Panc1 (cell line): Measurements from ENCODE around the gene ADCY9. TPM values are rescaled to one million over a fixed set of nuclear protein-coding genes. Genes with fewer than 3 reads are reported as not detected.
A peak's percentile ranks its signal among the peaks of the same experiment; 100 is the strongest.

Experiments
- ATAC-seq: fragments of 200-7000 bp; cut with Tn5 transposase; 2 replicates; pipeline ENCODE4 v1.9.1; 2020; ENCODE audit warnings: mild to moderate bottlenecking, moderate library complexity
- BruUV-seq: library from RNA; stranded (reverse); fragments of 400-500 nt; replicated peaks from 2 replicates; lab custom pipeline; 2021; lab: Mats Ljungman, UMichigan
- CTCF ChIA-PET: fragments of 300-600 bp; sonication (Branson Sonifier 250); formaldehyde crosslinking; loops from one replicate; lab custom pipeline; 2022; ENCODE audit warnings: antibody characterized with exemption; lab: Charles Lee
- POLR2A ChIA-PET: fragments of 300-600 bp; sonication (Branson Sonifier 250); formaldehyde crosslinking; loops from one replicate; lab custom pipeline; 2022; ENCODE audit warnings: antibody characterized with exemption; lab: Charles Lee
- DNase-seq: peaks from one replicate; pipeline ENCODE4 v3.0.0-alpha.2; 2010; ENCODE audit warnings: low read depth, low spot score
- H3K27ac ChIP-seq: 2 replicates; pipeline ENCODE4 v1.5.1; 2011; ENCODE audit warnings: mild to moderate bottlenecking, low read length, inconsistent platforms
- H3K27me3 ChIP-seq: fragments of 200-500 bp; sonication (Bioruptor generic); 2 replicates; pipeline ENCODE4 v1.6.0; 2014; ENCODE audit warnings: low read length, inconsistent platforms; ENCODE audit not compliant: control insufficient read depth, insufficient read depth
- H3K36me3 ChIP-seq: fragments of 200-500 bp; sonication (Bioruptor generic); 2 replicates; pipeline ENCODE4 v1.5.1; 2014; ENCODE audit warnings: inconsistent platforms, mild to moderate bottlenecking, low read length, moderate library complexity; ENCODE audit not compliant: control insufficient read depth, insufficient read depth
- H3K4me1 ChIP-seq: 2 replicates; pipeline ENCODE4 v1.5.1; 2011; ENCODE audit warnings: inconsistent platforms, mild to moderate bottlenecking, low read length, moderate library complexity; ENCODE audit not compliant: control insufficient read depth, insufficient read depth
- H3K4me3 ChIP-seq, 2 experiments: 2 replicates each; pipeline ENCODE4 v1.5.1; 2011 to 2012; ENCODE audit warnings: low read depth in 2 of 2, low read length in 2 of 2, mild to moderate bottlenecking in 2 of 2, inconsistent platforms in 1 of 2, moderate library complexity in 1 of 2
- H3K9me3 ChIP-seq: fragments of 200-500 bp; sonication (Bioruptor generic); 2 replicates; pipeline ENCODE4 v1.5.1; 2014; ENCODE audit warnings: low read depth, mild to moderate bottlenecking, inconsistent platforms, low read length, moderate library complexity; ENCODE audit not compliant: control insufficient read depth, insufficient read depth
- CTCF ChIP-seq: fragments of 450-650 bp; IDR thresholded peaks from 2 replicates; pipeline ENCODE4 v1.5.1; 2017; ENCODE audit warnings: mild to moderate bottlenecking
- POLR2AphosphoS5 ChIP-seq: IDR thresholded peaks from 2 replicates; pipeline ENCODE4 v1.6.1; 2012; ENCODE audit warnings: mild to moderate bottlenecking, low read depth, low read length, moderate library complexity
- REST ChIP-seq, 2 experiments: IDR thresholded peaks; 2 replicates each; pipeline ENCODE4 v1.6.1; 2011 to 2012; ENCODE audit warnings: low read depth in 2 of 2, control low read depth in 1 of 2, low read length in 1 of 2, mild to moderate bottlenecking in 1 of 2, moderate library complexity in 1 of 2; ENCODE audit not compliant: insufficient read depth in 1 of 2
- SIN3A ChIP-seq: IDR thresholded peaks from 2 replicates; pipeline ENCODE4 v1.6.1; 2012; ENCODE audit warnings: low read depth, mild to moderate bottlenecking, low read length, moderate library complexity, borderline replicate concordance; ENCODE audit not compliant: insufficient read depth
- TCF7L2 ChIP-seq: IDR thresholded peaks from 2 replicates; pipeline ENCODE4 v1.6.1; 2011; ENCODE audit warnings: mild to moderate bottlenecking, low read depth, low read length, inconsistent platforms
- in situ Hi-C: cut with HindIII; loops from 2 replicates; pipeline ENCODE4 v1.10.0; 2016; ENCODE audit warnings: low sequenced_read_pairs, low pct_unique_long_range_greater_than_20kb
- intact Hi-C: fragments of 100-400 bp; cut with micrococcal nuclease; formaldehyde crosslinking; loops from one replicate; pipeline ENCODE4 v1.10.0; 2022; ENCODE audit not compliant: unreplicated experiment
- total RNA-seq: library from RNA; stranded (reverse); gene quantifications from one replicate; pipeline ENCODE4 v1.2.1, GENCODE V29; 2021; ENCODE audit not compliant: unreplicated experiment

ADCY9 gene
- total RNA-seq, 1 experiment from 2014 or later = 29.8 TPM

DNA sequence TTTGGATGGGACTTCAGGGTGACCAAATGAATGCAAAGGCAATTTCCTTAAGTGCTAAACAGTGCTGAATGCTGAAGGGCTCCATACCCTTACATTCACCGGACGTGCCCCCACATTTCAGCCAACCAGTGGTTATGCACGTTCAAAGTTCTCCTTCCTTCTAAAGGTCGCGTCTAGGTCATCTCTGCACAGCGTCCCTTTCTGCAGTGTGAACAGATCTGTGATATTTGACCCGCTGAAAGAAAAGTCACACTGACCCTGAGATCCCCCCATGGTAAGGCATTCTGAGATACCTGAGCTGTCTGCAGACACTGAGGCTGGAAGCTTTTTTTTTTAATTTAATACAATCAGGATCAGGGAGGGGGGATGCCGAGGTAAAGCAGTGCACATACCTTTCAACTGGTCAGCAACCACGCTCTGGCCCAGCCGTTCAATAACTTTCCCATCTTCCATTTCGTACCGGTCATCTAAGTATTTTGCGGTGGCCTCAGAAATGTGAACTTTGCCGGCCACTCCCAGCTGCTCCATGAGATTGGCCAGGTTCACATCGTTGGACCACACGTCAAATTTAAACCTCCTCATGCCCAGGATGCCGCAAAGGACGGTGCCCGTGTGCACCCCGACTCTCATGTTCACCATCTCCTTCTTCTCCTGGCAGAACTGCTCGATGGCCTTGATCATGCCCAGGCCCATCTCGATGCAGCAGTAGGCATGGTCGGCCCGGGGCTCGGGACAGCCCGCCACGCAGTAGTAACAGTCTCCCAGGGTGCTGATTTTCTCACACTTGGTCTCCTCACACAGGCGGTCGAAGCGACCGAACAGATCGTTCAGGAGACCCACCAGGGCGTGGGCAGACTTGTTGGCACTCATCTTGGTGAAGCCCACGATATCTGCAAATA, 2.6 kb downstream of the ADCY9 start:
- Histone ChIP-seq H3K9me3 (no peaks in the 10 kb centered on the region), H3K36me3 (no peaks in the 10 kb centered on the region), H3K27ac (peak overlapping the region; percentile 94), H3K27me3 (no peaks in the 10 kb centered on the region), H3K4me3 (peak overlapping the region; percentile 50 to 61), H3K4me1 (peaks cover 37% of the 10 kb centered on the region)
- ChIA-PET POLR2A (no interaction called here), CTCF (interaction anchor here (0.5 to 0.7 kb wide), 2 partner anchors 62 to 141 kb away, joined by 5 read pairs; no protein-coding TSS in a partner anchor)
- no TSS peak for BruUV-seq
- in situ Hi-C loops (no loop called here), intact Hi-C loops (loop anchor here (5.0 kb wide), 1 partner anchor 139 kb away; no protein-coding TSS in a partner anchor)
- no peak for TF ChIP-seq SIN3A
- no peak for TF ChIP-seq CTCF
- no peak for TF ChIP-seq POLR2AphosphoS5
- no peak for TF ChIP-seq REST (IDR thresholded peaks at IDR 0.05; ENCODE audit: insufficient read depth in 1 of 2, low read depth in 2 of 2, low read length in 1 of 2)
- no peak for TF ChIP-seq TCF7L2
- ATAC-seq (no peak), DNase-seq (no peak)

- ATAC-seq = no peak
Measured at GRCh38 chr16:4111748-4112696, 4.2 kb downstream of the ADCY9 start.

More at GRCh38 chr16:4111748-4112696, 4.2 kb downstream of the ADCY9 start:
- H3K27me3 ChIP-seq = no peaks in the 10 kb centered on the region
- POLR2A ChIA-PET = interaction anchor here (0.6 to 0.7 kb wide), 3 partner anchors 11 to 165 kb away, joined by 3 to 7 read pairs (median 6); no protein-coding TSS in a partner anchor
- TSS peak; percentile 49 for BruUV-seq
- H3K4me1 ChIP-seq = peaks cover 37% of the 10 kb centered on the region
- CTCF ChIA-PET = interaction anchor here (0.6 to 1.3 kb wide), 3 partner anchors 87 to 129 kb away, joined by 3 to 7 read pairs (median 4); no protein-coding TSS in a partner anchor
- DNase-seq = no peak
- TF ChIP-seq SIN3A (no peak), REST (IDR thresholded peaks at IDR 0.05; ENCODE audit: insufficient read depth in 1 of 2, low read depth in 2 of 2, low read length in 1 of 2) (no peak), CTCF (no peak), TCF7L2 (0 out of 2 replicates have a peak, but pooled peaks have one; percentile 23), POLR2AphosphoS5 (no peak)
- H3K9me3 ChIP-seq = no peaks in the 10 kb centered on the region
- in situ Hi-C loops (no loop called here), intact Hi-C loops (loop anchor here (5.0 kb wide), 1 partner anchor 140 kb away; no protein-coding TSS in a partner anchor)
- H3K36me3 ChIP-seq = no peaks in the 10 kb centered on the region
- peak overlapping the region; percentile 94 for H3K27ac ChIP-seq
- H3K4me3 ChIP-seq = peak overlapping the region; percentile 50 to 61
